ENCODE measurements around the gene UBE2H.

GRCh38 chr7:129947701-129948100, 5.1 kb downstream of the UBE2H start:
- TF ChIP-seq POLR2AphosphoS5 (IDR thresholded peaks at IDR 0.05; ENCODE audit: insufficient read depth in 1 of 2, low read depth in 1 of 2): no peak
- TF ChIP-seq CTCF (IDR thresholded peaks at IDR 0.05): no peak
